NCI-H82 treated with DMSO at 0.1 percent for 48 hours (cell line): ENCODE results near the gene TRPC4AP.
"Not testable (repeated sequence)": the region's sequence is repeated elsewhere in the genome, so short reads cannot be mapped to it uniquely, and the experiment has no call there.

Experiments used
- DNase-seq: peaks from one replicate; lab custom pipeline; 2025; ENCODE audit not compliant: unreplicated experiment; lab: John Stamatoyannopoulos, UW

The TRPC4AP gene

DNA sequence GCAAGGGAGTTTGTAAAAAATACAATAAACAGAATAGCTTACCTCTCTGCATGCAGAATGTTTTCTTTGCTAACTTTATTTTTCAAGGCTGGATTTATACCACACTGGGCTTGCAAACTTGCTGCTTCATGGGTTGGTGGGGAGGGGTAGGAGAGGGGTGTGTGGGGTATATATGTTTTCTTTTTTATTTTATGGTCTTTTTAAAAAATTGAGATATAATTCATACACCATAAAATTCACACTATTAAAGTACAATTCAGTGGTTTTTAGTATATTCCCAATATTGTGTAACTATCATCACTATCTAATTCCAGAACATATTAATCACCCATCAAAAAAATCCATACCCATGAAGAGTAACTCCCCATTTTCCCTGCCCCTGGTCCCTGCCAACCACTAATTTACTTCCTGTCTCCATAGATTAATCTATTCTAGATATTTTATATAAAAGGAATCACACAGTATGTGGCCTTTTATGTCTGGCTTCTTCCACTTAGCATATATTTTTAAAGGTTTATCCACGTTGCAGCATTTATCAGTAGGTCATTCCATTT is 14.3 kb upstream of the TRPC4AP start:
- DNase-seq = no peak

DNA sequence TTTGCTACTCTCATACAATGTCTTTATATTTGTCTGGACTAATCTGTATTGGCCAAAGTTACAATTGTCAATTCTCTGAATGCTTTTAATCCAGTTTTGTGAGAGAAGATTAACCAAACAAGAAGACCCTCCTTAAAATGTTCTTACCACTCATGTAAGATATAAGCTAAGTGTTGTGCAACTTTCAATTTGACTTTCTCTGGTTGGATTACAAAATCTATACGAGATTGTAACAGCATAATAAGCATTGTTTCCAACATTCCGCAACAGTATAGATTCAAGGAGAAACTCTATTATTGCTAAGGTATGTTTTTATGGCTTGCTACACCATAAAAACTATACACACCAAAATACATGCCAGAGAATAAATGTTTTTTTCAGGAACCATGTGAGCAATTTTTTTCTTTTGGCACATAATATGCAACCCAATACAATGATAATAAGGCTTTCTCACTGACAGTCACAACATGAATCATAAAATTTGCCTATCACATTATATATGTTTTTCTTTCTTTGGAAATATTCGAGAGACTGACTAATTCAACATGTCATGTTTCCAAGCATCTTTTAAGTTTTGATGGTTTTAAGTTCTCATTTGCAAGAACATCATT is 12.2 kb upstream of the TRPC4AP start:
- no peak for DNase-seq

DNA sequence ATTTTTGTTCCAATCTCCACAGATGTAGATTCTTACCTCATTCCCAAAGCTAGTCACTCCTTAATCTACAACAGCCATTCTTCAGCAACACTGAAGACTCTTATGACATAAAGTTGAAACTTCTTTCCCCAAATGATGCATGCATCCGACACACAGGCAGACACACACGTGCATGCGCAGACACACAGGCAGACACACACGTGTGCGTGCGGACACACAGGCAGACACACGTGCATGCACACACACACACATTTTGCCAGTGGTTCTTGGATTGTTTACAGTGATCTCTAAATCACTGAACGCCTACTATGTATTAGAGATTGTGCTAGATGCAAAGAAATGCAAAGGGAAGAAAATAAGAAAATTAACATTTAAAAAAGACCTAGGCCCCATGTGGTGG is 9.0 kb upstream of the TRPC4AP start:
- no peak for DNase-seq

DNA sequence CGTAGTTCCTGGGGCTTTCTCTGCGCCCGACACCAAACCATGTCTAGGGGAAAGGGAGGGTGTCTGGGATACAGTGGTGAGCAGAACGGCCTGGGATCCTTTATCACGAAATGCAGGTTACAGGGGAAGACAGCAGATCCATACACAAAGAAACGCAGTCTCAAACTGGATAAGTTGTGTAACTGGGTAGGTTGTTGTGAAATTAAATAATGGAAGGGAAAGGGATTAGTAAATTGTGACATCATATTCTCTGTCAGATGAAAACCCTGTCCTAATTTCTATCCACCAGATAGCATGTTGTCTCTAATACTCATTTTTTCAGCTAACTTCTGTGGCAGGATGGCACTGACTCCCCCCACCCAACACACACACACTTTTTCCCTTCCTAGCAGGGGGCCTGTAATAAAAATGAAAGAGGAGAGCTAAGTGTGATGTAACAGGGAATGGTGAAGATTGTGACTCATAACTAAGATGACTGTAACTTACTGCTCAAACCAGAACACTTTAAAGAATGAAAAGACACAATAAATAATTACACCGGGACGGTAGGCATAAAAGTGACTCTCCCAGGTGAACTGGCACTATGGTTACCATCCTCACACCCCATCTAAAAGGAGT is 769 bp upstream of the TRPC4AP start:
- DNase-seq = no peak

DNA sequence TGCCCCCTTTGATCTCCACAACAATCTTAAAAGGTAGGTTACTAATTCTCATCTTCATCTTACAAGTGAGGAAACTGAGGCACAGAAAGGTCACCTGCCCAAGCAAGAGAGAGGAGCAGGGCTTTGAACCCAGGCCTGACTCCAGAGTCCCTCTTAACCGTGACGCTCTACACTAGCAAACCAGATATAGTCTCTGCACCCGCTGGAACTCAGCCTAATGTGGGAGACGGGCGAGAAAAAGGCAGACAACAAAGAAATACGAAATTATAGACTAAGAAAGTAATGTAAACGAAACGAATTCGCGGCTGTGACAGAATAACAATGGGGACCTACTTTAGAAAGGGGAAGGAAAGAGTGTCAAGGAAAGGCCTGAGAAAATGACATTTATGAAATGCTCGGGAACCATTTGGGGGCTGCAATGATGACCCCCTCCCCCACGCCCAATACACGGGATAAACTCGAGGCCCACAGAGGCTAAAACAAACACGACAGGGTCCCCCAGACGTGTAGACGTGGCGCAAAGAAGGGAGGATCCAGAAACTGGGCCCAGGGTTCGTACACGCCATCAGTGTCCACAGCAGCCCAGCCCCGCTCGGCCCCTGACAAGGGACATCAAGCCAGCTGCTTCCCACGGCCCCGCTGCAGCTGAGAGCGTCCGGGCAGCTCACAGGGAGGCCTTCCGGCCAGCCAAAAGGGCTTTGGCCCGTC is 637 bp downstream of the TRPC4AP start:
- DNase-seq = no peak

DNA sequence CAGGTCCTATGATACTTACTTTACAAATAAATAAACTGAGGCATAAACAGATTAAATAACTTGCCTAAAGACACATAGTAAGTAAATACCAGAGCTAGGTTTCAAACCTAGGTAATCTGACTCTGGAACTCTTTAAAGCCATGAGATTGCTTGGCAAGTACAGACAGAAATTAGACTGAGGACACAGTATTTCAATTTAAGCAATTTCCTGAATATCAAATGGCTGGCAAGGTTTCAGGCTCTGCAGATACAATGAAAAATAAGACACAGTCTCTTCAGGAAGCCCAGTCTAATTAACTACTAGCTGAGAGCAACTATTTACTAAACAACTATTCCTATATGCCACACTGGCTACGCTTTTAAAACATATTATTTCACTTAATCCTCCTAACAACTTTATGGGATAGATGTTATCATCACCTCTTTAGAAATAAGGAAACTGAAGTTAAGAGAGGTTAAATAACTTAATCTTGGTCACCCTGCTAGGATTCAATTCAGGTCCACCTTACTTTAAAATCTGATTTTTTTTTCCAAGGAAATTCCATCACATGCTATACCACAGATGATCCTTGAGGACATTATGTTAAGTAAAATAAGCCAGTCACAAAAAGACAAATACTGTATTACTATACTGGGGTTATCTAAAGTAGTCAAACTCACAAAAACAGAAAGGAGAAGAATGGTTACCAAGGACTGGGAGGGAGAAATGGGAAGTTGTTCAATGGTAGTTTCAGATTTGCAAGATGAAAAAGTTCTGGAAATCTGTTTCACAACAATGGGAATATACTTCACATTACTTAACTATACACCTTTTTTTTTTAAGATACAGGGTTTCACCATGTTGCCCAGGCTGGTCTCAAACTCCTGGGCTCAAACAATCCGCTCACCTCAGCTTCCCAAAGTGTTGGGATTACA is 4.1 kb downstream of the TRPC4AP start:
- no peak for DNase-seq

DNA sequence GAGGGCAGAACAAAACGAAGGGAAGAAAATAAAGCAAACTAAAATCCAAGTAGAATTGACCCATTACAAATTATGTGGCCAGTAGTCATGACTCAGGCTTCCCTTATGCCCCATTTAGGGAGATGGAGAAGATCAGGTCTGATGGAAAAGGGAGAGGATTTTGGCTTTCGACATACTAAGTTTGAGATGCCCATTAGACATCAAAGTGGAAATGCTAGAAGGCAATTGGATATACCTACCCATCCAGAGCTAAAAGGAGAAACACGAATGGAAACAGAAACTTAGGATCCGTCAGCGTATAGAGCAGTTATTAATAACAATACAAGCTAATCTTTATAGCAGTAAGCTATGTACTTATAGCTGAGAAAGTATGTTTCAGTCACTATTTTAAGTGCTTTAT is 4.8 kb downstream of the TRPC4AP start:
- DNase-seq = no peak

DNA sequence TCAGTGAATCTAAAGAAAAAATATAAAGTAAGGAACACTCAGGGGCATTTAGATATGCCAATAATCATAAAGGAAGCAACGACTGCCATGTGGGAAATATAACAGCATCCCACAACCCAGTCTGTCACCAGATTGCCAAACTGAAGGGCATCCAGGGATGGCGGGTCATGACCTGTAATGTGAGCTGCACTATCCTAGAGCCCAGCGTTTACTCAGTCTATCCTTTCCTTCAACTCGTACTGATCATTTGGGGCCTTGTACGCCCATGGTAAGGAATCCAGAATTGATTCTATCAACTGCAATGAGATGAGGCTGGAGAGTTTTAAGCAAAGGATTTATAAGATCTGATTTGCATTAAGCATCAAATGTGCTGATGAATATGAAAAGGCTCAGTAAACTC is 5.3 kb downstream of the TRPC4AP start:
- DNase-seq = no peak

DNA sequence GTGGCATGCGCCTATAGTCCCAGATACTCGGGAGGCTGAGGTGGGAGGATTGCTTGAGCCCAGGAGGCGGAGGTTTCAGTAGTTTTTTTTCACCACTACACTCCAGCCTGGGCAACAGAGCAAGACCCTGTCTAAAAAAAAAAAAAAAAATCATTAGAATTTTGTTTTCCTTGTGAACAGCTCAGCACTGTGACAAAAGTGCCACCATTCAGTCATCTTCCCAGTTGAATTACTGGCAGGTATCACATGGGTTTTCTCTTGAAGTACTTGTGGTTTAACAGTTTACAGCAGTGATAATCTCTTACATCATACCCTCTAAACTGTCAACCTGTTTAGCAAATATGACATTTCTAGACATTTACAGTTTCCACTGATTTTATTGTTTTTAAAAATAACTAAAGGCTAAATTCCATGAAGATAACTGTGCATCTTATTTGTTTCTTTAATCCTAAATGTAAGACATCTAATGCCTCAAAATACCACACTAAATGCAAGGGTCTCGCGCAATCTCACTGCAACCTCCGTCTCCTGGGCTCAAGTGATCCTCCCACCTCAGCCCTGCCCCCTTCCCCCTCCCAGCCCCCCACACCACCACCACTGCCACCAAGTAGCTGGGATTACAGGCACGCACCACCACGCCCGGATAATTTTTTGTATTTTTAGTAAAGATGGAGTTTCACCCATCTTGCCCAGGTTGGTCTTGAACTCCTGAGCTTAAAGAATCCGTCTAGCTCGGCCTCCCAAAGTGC is 7.0 kb downstream of the TRPC4AP start:
- no peak for DNase-seq

DNA sequence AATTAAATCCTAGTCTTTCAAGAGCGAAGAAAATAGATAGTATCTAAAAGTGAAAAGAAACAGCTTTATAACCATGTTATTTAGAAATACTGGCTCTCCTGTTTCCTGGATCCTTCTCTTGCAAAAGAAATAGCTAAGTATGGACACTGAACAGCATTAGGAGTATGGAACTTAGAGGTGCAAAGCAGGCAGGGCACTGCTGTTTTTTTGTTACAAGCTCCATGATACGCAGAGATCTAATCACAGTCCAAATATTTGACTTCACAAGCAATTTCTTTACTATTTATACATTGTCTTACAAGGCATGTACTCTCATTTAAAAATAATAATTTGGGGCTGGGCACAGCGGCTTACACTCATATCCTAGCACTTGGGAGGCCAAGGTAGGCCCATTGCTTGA is 7.6 kb downstream of the TRPC4AP start:
- no peak for DNase-seq

DNA sequence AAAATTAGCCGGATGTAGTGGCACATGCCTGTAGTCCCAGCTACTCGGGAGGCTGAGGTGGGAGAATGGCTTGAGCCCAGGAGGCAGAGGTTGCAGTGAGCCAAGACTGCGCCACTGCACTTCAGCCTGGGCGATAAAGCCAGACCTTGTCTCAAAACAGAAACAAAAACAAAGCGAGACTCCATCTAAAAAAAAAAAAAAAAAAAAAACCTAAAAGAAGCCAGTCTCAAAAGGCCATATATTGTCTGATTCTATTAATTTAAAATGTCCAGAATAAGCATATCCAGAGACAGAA is 12.3 kb downstream of the TRPC4AP start:
- DNase-seq = not testable (repeated sequence)

DNA sequence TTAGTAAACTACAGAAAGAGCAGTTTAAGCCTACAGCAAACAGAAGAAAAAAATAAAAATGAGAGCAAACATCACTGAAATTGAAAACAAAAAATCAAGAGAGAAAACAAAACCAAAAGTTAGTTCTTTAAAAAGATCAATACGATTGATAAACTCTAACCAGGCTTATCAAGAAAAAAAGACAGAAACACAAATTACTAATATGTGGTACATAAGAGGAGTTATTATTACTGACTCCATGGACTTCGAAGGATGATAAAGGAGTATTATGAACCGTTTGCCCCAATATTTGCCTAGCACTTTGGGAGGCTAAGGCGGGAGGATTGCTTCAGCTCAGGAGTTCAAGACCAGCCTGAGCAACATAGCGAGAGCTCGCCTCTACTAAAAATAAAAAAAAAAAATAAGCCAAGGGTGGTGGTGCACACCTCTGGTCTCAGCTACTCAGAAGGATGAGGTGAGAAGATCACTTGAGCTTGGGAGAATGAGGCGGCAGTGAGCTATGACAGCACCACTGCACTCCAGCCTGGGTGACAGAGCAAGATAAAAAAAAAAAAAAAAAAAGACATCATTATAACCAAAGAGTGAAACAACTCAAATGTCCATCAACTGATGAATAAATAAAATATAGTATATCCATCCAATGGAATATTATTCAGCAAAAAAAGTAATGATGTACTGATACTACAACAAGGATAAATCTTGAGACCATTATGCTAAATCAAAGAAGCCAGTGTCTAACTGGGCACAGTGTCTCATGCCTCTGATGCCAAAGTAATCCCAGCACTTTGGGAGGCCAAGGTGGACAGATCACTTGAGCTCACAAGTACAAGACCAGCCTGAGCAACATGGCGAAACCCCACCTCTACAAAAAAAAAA is 12.9 kb downstream of the TRPC4AP start:
- DNase-seq = no peak

DNA sequence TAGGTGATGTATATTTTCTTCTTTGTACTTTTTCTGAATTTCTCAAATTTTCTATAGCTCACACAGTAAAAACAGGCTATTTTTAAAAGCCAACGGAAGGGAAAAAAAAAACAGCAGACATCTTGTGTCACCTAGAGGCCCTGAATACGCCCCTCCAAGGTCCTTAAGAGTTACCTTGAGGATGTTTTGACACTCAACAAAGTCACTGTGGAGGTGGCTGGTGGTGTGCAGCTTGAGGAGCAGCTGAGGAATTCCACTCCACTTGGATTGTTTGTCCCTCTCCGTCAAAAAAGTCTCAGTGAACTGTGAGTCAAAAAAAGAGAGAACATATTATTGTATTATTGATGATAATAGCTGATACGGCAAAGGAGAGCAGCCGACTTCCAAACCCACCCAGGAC is 14.7 kb downstream of the TRPC4AP start:
- no peak for DNase-seq

DNA sequence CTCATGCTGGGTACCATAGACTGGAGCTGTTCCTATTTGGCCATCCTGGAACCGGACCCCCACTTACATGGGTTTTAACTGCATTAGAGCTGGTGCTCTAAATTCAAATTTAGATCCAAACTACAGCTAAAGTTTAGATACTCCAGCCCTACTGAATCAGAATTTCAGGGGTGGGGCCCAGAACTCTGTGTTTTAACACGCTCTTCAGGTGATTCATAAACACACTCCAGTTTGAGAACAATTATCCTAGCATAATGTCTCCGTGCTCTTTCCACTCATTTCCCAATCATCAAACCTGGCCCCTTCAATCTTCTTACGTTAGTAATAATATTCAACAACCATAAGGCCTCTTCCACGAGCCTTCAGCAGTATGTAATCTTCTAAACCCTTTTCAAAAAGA is 15.3 kb downstream of the TRPC4AP start:
- no peak for DNase-seq

DNA sequence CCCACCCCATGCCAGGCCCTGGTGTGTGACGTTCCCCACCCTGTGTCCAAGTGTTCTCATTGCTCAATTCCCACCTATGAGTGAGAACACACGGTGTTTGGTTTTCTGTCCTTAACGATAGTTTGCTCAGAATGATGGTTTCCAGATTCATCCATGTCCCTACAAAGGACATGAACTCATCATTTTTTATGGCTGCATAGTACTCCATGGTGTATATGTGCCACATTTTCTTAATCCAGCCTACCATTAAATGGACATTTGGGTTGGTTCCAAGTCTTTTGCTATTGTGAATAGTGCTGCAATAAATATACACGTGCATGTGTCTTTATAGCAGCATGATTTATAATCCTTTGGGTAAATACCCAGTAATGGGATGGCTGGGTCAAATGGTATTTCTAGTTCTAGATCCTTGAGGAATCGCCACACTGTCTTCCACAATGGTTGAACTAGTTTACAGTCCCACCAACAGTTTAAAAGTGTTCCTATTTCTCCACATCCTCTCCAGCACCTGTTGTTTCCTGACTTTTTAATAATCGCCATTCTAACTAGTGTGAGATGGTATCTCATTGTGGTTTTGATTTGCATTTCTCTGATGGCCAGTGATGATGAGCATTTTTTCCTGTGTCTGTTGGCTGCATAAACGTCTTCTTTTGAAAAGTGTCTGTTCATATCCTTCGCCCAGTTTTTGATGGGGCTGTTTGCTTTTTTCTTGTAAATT is 21.0 kb downstream of the TRPC4AP start:
- DNase-seq = not testable (repeated sequence)

DNA sequence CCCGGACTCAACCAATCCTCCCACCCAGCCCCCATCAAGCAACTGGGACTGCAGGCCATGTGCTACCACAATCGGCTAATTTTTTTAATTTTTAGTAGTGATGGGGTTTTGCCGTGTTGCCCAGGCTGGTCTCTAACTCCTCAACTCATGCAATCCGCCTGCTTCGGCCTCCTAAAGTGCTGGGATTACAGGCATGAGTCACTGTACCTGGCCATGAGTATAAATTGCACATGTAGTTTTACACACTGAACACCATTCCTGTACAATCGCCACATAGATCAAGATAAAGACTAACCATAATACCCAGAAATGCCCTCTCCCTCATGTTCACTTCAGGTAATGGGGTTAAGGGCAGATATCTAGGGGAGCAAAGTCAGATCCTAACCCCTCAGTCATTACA is 26.4 kb downstream of the TRPC4AP start:
- no peak for DNase-seq

DNA sequence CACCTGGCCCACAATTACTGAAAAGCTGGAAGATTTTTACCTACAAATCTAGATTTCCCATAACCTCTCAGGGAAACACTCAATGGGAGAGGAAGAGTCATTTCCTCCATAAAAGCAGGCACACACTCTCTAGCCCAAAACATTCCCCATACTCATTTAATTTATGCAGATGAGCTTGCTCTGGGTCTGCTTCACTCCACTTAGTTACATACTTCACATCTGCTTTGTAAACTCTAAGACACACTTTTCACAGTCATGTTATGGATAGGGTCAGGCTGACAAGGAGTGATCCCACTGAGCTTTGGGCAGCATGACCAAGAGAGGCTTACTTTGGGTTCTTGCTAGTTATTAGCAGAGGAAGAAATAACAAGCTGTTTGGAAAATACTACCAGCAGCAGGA is 27.4 kb downstream of the TRPC4AP start:
- no peak for DNase-seq

DNA sequence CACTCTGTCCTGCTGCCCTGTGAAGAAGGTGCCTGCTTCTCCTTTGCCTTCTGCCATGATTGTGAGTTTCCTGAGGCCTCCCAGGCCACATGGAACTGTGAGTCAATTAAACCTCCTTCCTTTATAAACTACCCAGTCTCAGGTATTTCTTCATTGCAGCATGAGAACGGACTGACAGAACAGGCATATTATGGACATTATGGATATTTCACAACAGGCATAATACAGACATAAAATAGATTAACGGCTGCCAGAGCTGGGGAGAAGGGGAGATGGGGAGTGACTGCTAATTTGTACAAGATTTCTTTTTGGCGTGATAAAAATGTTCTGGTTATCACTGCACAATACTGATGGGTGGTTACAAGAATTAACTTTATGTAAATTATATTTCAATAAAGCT is 29.4 kb downstream of the TRPC4AP start:
- DNase-seq = no peak

DNA sequence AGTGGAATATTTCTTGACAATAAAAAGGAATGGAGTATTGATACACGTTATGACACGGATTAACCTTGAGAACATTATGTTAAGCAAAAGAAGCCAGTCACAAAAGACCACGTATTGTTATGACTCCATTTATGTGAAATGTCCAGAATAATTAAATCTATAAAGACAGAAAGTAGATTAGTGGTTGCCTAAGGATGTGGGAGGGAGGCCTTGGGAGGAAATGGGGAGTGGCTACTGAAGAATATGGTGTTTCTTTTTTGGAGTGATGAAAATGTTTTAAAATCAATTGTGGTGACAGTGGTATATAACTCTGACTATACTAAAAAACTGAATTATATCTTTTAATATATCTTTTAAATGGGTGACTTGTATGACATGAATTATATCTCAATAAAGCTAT is 30.1 kb downstream of the TRPC4AP start:
- no peak for DNase-seq
